Liver (tissue), 9 donors: ENCODE measurements around the gene SLC6A12. TPM values are rescaled to one million over a fixed set of nuclear protein-coding genes. Genes with fewer than 3 reads are reported as not detected.

ENCODE experiments used
- DNase-seq: peaks from one replicate; pipeline ENCODE4 v3.0.0-alpha.2; 2017; ENCODE audit warnings: low spot score
- H3K27ac ChIP-seq, 2 donors: one replicate each; pipeline ENCODE4 v1.7.0; 2013; ENCODE audit warnings: inconsistent platforms in 2 of 2, low read length in 2 of 2, control low read depth in 1 of 2, low read depth in 1 of 2, mild to moderate bottlenecking in 1 of 2
- H3K27me3 ChIP-seq, 4 donors: one replicate each; pipeline versions ENCODE4 v1.6.1 to v1.7.0; 2013; ENCODE audit warnings: low read length in 3 of 4, inconsistent platforms in 1 of 4, mild to moderate bottlenecking in 1 of 4, moderate library complexity in 1 of 4; ENCODE audit not compliant: control insufficient read depth in 4 of 4, insufficient read depth in 4 of 4
- H3K36me3 ChIP-seq, 4 donors: one replicate each; pipeline versions ENCODE4 v1.6.1 to v1.7.0; 2013; ENCODE audit warnings: low read length in 3 of 4, mild to moderate bottlenecking in 3 of 4, low read depth in 1 of 4, moderate library complexity in 1 of 4; ENCODE audit not compliant: control insufficient read depth in 4 of 4, insufficient read depth in 3 of 4
- H3K4me1 ChIP-seq, 4 donors: one replicate each; pipeline versions ENCODE4 v1.6.1 to v1.7.0; 2013; ENCODE audit warnings: low read length in 3 of 4, mild to moderate bottlenecking in 3 of 4, moderate library complexity in 1 of 4; ENCODE audit not compliant: control insufficient read depth in 4 of 4, insufficient read depth in 4 of 4
- H3K4me3 ChIP-seq, 3 donors: one replicate each; pipeline versions ENCODE4 v1.6.1 to v1.7.0; 2013; ENCODE audit warnings: low read length in 3 of 3, control low read depth in 1 of 3, low read depth in 1 of 3, mild to moderate bottlenecking in 1 of 3
- H3K9ac ChIP-seq, 2 donors: one replicate each; pipeline ENCODE4 v1.7.0; 2013; ENCODE audit warnings: low read length in 2 of 2, mild to moderate bottlenecking in 2 of 2, moderate library complexity in 2 of 2, control low read depth in 1 of 2, low read depth in 1 of 2
- H3K9me3 ChIP-seq, 4 donors: one replicate each; pipeline versions ENCODE4 v1.6.1 to v1.7.0; 2013; ENCODE audit warnings: low read length in 3 of 4; ENCODE audit not compliant: control insufficient read depth in 4 of 4
- CTCF ChIP-seq: fragments of 150-350 bp; IDR thresholded peaks from 2 replicates; pipeline ENCODE4 v1.5.1; 2017; ENCODE audit warnings: improper control_type of control experiment, low read depth, low read length; ENCODE audit not compliant: missing input control
- EGR1 ChIP-seq, 2 donors: IDR thresholded peaks; 2 replicates each; pipeline ENCODE4 v1.6.1; 2016 to 2018; ENCODE audit warnings: antibody characterized with exemption in 2 of 2, low read depth in 2 of 2
- FOXA1 ChIP-seq: IDR thresholded peaks from 2 replicates; pipeline ENCODE4 v1.6.1; 2016; ENCODE audit warnings: antibody characterized with exemption
- FOXA2 ChIP-seq: IDR thresholded peaks from 2 replicates; pipeline ENCODE4 v1.6.1; 2016; ENCODE audit warnings: antibody characterized with exemption
- GABPA ChIP-seq, 2 donors: IDR thresholded peaks in 1 of 2; conservative IDR thresholded peaks in 1 of 2; 2 replicates each; pipeline ENCODE4 v1.6.1; 2016; ENCODE audit warnings: antibody characterized with exemption in 2 of 2, mild to moderate bottlenecking in 1 of 2, moderate library complexity in 1 of 2
- HNF4A ChIP-seq, 2 donors: conservative IDR thresholded peaks; 2 replicates each; pipeline ENCODE4 v1.6.1; 2016; ENCODE audit warnings: antibody characterized with exemption in 2 of 2, mild to moderate bottlenecking in 2 of 2
- HNF4G ChIP-seq: IDR thresholded peaks from 2 replicates; pipeline ENCODE4 v1.6.1; 2016; ENCODE audit warnings: antibody characterized with exemption
- JUND ChIP-seq, 2 donors: IDR thresholded peaks; 2 replicates each; pipeline ENCODE4 v1.6.1; 2016; ENCODE audit warnings: antibody characterized with exemption in 2 of 2
- NR2F2 ChIP-seq: IDR thresholded peaks from 2 replicates; pipeline ENCODE4 v1.6.1; 2016; ENCODE audit warnings: antibody characterized with exemption
- RAD21 ChIP-seq, 2 donors: IDR thresholded peaks; 2 replicates each; pipeline ENCODE4 v1.6.1; 2016; ENCODE audit warnings: antibody characterized with exemption in 2 of 2, mild to moderate bottlenecking in 2 of 2
- REST ChIP-seq: IDR thresholded peaks from 2 replicates; pipeline ENCODE4 v1.6.1; 2016; ENCODE audit warnings: antibody characterized with exemption, mild to moderate bottlenecking
- RXRA ChIP-seq, 2 donors: IDR thresholded peaks; 2 replicates each; pipeline ENCODE4 v1.6.1; 2017 to 2018; ENCODE audit warnings: antibody characterized with exemption in 2 of 2, mild to moderate bottlenecking in 1 of 2
- SP1 ChIP-seq: IDR thresholded peaks from 2 replicates; pipeline ENCODE4 v1.6.1; 2018; ENCODE audit warnings: antibody characterized with exemption, mild to moderate bottlenecking
- TAF1 ChIP-seq: conservative IDR thresholded peaks from 2 replicates; pipeline ENCODE4 v1.6.1; 2016; ENCODE audit warnings: antibody characterized with exemption, mild to moderate bottlenecking
- YY1 ChIP-seq: IDR thresholded peaks from 2 replicates; pipeline ENCODE4 v1.6.1; 2016; ENCODE audit warnings: antibody characterized with exemption, mild to moderate bottlenecking
- ZBTB33 ChIP-seq: IDR thresholded peaks from 2 replicates; pipeline ENCODE4 v1.6.1; 2016; ENCODE audit warnings: antibody characterized with exemption
- WGBS: extraction: QIAGEN DNeasy Blood & Tissue Kit; methylation state at CpG from one replicate; pipeline ENCODE4 v1.1.7; 2013; 5-methylcytosine and 5-hydroxymethylcytosine counted together
- polyA plus RNA-seq, 2 donors: library from polyadenylated mRNA; stranded (reverse) in 1 of 2; unstranded in 1 of 2; fragments of 200-250 nt in 1 of 2; fragments of >200 nt in 1 of 2; fragmentation: Nextera tagmentation in 1 of 2; extraction: Ambion mirVana in 1 of 2; gene quantifications; one replicate each; pipeline versions ENCODE4 v1.2.1 to v1.2.3, GENCODE V29; 2013 to 2015
- total RNA-seq, 2 donors: library from RNA; depleted of rRNA; stranded (reverse); fragments of >200 nt; gene quantifications; one replicate each; pipeline ENCODE4 v1.2.3, GENCODE V29; 2014
- TF ChIP-seq, protein P1 (sequence below): IDR thresholded peaks from 2 replicates; pipeline ENCODE4 v1.6.1; 2016; ENCODE audit warnings: antibody characterized with exemption
- TF ChIP-seq, protein P2 (sequence below): IDR thresholded peaks from 2 replicates; pipeline ENCODE4 v1.6.1; 2016; ENCODE audit warnings: antibody characterized with exemption
- donor health status: healthy.
- donor health status: healthy.
- donor health status: healthy.
- donor health status: healthy.
- donor health status: healthy.

Gene SLC6A12
- total RNA-seq (10 to 100 TPM; 27.1 to 30.3 TPM), polyA plus RNA-seq (10 to 100 TPM; 18.2 to 19.3 TPM)

DNA sequence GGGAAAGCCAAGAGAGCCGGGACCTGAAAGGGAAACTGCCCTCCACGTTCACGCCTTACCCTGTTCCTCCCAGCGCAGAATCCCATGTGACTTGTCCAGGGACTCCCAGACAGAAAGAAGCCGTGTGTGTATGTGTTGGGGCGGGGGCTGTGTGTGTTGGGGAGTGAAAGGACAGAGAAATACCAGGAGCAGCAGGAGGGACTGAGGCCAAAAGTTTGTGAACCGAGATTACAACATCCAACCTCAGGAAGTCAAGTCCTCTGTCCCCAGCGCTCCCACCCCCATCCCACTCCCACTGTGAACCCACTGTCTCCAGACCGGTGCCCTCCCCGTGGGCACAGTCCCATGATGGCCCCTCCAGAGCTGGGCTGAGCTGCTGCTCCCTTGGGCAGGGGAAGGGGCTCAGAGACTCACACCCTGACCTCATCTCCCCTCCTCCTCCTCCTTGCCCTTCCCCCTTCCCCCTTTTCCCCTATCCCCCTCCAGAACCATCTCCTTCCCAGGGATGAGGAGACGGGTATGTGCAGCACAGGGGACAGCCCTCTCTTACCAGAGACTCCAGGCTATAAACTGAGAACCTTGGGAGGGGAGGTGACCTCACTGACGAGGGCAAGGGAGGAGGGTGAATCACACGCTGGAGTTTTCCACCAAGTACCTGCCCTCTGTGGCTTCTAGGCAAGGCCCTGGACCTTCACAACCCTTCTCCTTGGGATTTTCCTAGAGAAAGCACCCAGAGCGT, at the start of gene SLC6A12:
SLC6A12 (minus strand) TSS at position 155 of the 739 bp plus-strand sequence. CDS start 4,171 bp downstream, outside the sequence.
- H3K27me3 ChIP-seq: no peaks in the 10 kb centered on the region
- DNase-seq: no peak
- TF ChIP-seq RXRA (IDR thresholded peaks at IDR 0.05) (peak; percentile 53 to 73), GABPA (IDR thresholded peaks at IDR 0.05 in 1 of 2, conservative IDR thresholded peaks at IDR 0.05 in 1 of 2) (no peak), HNF4G (no peak), HNF4A (conservative IDR thresholded peaks at IDR 0.05) (peak; percentile 50 to 58)
- H3K9me3 ChIP-seq: no peaks in the 10 kb centered on the region
- H3K27ac ChIP-seq: peak within 1 kb of the TSS; percentile 85 to 87
- H3K4me1 ChIP-seq: peaks cover 14 to 60% (median 51%) of the 10 kb centered on the region in 4 donors
- peaks cover 0 to 10% (median 3%) of the 10 kb centered on the region in 4 donors for H3K36me3 ChIP-seq
- peak within 1 kb of the TSS; percentile 40 to 68 for H3K9ac ChIP-seq
- 21% methylated on average over 14 of the region's 14 CpGs for WGBS
- peak within 1 kb of the TSS; percentile 37 to 80 (median 60) for H3K4me3 ChIP-seq

- no peak for DNase-seq
- Histone ChIP-seq H3K36me3 (no peaks in the 10 kb centered on the region), H3K9me3 (no peaks in the 10 kb centered on the region), H3K9ac (no peak overlapping the region), H3K4me3 (no peak overlapping the region), H3K27me3 (peaks cover 0 to 2% (median 0%) of the 10 kb centered on the region in 4 donors), H3K27ac (no peak overlapping the region), H3K4me1 (peaks cover 0 to 3% (median 2%) of the 10 kb centered on the region in 4 donors)
- 83% methylated on average over 9 of the region's 9 CpGs for WGBS
- TF ChIP-seq TAF1: no peak
- TF ChIP-seq RAD21 (IDR thresholded peaks at IDR 0.05): no peak
- no peak for TF ChIP-seq JUND (IDR thresholded peaks at IDR 0.05)
- TF ChIP-seq GABPA (IDR thresholded peaks at IDR 0.05 in 1 of 2, conservative IDR thresholded peaks at IDR 0.05 in 1 of 2): no peak
- TF ChIP-seq FOXA1: no peak
- no peak for TF ChIP-seq HNF4G
- TF ChIP-seq RXRA (IDR thresholded peaks at IDR 0.05): no peak
- TF ChIP-seq HNF4A (conservative IDR thresholded peaks at IDR 0.05): no peak
- no peak for TF ChIP-seq SP1
- TF ChIP-seq, protein P1, sequence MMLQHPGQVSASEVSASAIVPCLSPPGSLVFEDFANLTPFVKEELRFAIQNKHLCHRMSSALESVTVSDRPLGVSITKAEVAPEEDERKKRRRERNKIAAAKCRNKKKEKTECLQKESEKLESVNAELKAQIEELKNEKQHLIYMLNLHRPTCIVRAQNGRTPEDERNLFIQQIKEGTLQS: no peak
- no peak for TF ChIP-seq REST
- no peak for TF ChIP-seq NR2F2
- TF ChIP-seq ZBTB33: no peak
- no peak for TF ChIP-seq EGR1 (IDR thresholded peaks at IDR 0.05; ENCODE audit: low read depth in 2 of 2)
- no peak for TF ChIP-seq YY1
- TF ChIP-seq FOXA2: no peak
- no peak for TF ChIP-seq CTCF
- TF ChIP-seq, protein P2, sequence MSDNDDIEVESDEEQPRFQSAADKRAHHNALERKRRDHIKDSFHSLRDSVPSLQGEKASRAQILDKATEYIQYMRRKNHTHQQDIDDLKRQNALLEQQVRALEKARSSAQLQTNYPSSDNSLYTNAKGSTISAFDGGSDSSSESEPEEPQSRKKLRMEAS: no peak
These were observed 49.6 kb upstream of the SLC6A12 start for GRCh38 chr12:263574-263973.
